Mononuclear cell (primary cell): ENCODE results near the gene LTB. TPM values are rescaled to one million over a fixed set of nuclear protein-coding genes. Genes with fewer than 3 reads are reported as not detected.
A peak's percentile ranks its signal among the peaks of the same experiment; 100 is the strongest.
"Not testable (repeated sequence)": the region's sequence is repeated elsewhere in the genome, so short reads cannot be mapped to it uniquely, and the experiment has no call there.

Source experiments
- H3K27me3 ChIP-seq: 2 replicates; pipeline ENCODE4 v1.6.0; 2011; ENCODE audit warnings: low read length, control low read depth; ENCODE audit not compliant: insufficient read depth
- H3K4me1 ChIP-seq: 2 replicates; pipeline ENCODE4 v1.5.1; 2011; ENCODE audit warnings: mild to moderate bottlenecking, low read length, control low read depth; ENCODE audit not compliant: insufficient read depth
- H3K4me3 ChIP-seq: 2 replicates; pipeline ENCODE4 v1.5.1; 2011; ENCODE audit warnings: mild to moderate bottlenecking, low read length, moderate library complexity
- H3K9me3 ChIP-seq: 2 replicates; pipeline ENCODE4 v1.5.1; 2011; ENCODE audit warnings: low read depth, mild to moderate bottlenecking, control low read depth, low read length
- total RNA-seq: library from RNA; depleted of rRNA; stranded (reverse); fragments of >200 nt; gene quantifications from one replicate; pipeline ENCODE4 v1.2.3, GENCODE V29; 2012

The LTB gene
- total RNA-seq, 1 donor, result 191 TPM

DNA sequence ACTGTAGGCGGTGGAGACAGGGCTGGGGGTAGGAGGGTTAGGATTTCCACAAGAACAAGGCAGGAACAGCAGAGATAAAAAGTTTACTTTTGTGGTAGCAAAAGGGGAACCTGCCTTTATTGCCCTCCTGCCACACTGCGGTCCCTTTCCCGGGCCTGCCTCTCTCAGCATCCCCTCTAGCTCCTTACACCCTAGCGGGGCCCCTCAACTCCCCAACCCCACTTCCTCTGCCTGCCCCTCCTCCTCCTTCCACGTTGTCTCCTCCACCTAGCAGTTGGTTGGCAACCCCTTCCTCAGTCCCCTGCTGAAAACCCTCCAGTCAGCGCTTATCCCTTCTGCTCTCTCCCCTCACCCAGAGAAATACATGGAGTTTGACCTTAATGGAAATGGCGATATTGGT lies 33.5 kb upstream of the LTB start:
- H3K27me3 ChIP-seq, result no peaks in the 10 kb centered on the region
- peak overlapping the region; percentile 60 for H3K4me3 ChIP-seq
- peaks cover 60% of the 10 kb centered on the region for H3K4me1 ChIP-seq
- H3K9me3 ChIP-seq, result no peaks in the 10 kb centered on the region

DNA sequence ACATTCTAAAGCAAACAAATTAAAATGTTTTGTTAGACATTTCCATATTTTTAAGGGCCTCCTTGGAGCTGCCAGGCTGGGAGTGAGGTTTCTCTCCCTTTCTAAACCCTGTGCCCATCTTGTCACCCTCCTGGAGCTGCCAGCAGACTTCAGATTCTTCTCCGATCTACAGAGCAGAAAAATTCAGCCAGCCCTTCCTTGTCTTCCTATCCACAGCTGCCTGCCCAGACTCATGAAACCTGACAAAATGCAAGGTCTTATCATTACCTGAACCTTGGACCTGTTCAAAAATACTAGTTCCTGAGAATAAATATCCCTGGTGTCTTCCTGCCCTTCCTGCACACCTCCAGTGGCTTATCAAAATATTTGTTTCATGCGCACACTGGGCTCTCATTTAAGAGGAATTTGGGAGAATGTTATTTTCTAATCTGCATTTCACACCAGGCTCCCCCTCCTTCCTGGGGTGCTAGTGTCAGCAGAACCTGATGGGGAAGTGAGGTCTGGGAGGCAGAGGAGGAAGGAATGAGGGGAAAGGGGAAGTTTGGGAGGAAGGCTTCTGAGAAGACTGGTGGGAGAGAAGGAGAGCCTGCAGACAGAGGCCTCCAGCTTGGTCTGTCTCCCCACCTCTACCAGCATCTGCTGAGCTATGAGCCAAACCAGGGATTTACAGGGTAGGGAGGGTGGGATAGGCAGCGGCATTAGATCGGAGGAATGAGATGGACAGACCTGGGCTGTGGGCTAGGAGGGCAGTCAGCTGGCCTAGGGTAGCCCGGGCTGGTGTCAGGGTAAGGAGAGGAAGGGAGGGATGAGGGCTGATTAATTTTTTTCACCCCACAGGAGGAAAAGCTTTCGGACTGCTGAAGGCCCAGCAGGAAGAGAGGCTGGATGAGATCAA lies 32.7 kb upstream of the LTB start, which contains the start of gene AIF1:
Gene AIF1, plus strand, starts transcription at position 551 of the 895 bp plus-strand sequence. Its CDS starts 96 bp downstream, at position 647.
- Histone ChIP-seq H3K4me1 (peaks cover 61% of the 10 kb centered on the region), H3K27me3 (no peaks in the 10 kb centered on the region), H3K9me3 (no peaks in the 10 kb centered on the region), H3K4me3 (peak within 1 kb of the TSS; percentile 60)

DNA sequence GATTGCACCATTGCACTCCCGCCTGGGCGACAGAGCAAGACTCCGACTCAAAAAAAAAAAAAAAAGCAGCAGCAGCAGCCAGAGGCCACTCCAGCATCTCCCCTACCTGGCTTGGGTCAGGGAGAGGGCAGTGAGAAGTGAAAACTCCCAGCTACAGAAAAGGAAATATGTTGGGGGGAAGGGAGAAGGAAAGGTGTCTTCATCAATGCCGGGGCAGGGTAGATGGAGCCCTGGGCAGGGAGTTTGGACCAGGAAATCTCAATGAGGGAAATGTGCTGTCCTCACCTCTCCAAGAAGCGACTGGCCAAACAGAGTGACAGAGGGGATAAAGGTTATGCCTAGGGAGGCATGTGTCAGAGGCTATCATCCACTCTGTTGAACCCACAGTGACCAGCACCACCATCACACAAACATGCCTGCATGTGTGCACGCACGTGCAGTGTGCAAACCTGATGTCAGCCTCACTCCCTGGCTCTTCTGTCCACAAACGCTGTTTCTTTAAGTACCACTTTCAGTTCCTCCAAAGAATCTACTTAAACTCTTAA lies 31.9 kb upstream of the LTB start:
- H3K27me3 ChIP-seq, result no peaks in the 10 kb centered on the region
- H3K4me1 ChIP-seq, result peaks cover 55% of the 10 kb centered on the region
- no peak overlapping the region for H3K4me3 ChIP-seq

DNA sequence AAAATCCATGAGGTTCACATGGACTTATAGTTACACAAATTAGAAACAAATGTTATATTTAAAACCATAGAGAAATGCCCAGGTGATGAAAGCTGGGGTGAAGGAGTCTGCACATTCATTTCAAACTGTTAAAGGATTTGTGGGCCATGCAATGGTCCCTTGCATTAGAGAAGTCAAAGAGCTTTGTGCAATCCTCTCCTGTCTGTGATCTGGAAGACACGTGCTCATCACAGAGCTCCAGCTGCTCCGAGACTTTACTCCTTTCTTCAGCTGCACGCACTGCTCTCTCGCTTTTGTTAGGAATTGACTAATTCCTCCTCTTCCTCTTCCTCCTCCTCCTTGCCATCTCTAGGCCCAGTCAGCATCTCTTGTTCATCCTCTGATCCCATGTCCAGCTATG lies 28.7 kb upstream of the LTB start:
- no peak overlapping the region for H3K4me3 ChIP-seq
- no peaks in the 10 kb centered on the region for H3K27me3 ChIP-seq
- no peaks in the 10 kb centered on the region for H3K9me3 ChIP-seq
- peaks cover 33% of the 10 kb centered on the region for H3K4me1 ChIP-seq

More for the DNA sequence above, 31.9 kb upstream of the LTB start:
- no peaks in the 10 kb centered on the region for H3K9me3 ChIP-seq

DNA sequence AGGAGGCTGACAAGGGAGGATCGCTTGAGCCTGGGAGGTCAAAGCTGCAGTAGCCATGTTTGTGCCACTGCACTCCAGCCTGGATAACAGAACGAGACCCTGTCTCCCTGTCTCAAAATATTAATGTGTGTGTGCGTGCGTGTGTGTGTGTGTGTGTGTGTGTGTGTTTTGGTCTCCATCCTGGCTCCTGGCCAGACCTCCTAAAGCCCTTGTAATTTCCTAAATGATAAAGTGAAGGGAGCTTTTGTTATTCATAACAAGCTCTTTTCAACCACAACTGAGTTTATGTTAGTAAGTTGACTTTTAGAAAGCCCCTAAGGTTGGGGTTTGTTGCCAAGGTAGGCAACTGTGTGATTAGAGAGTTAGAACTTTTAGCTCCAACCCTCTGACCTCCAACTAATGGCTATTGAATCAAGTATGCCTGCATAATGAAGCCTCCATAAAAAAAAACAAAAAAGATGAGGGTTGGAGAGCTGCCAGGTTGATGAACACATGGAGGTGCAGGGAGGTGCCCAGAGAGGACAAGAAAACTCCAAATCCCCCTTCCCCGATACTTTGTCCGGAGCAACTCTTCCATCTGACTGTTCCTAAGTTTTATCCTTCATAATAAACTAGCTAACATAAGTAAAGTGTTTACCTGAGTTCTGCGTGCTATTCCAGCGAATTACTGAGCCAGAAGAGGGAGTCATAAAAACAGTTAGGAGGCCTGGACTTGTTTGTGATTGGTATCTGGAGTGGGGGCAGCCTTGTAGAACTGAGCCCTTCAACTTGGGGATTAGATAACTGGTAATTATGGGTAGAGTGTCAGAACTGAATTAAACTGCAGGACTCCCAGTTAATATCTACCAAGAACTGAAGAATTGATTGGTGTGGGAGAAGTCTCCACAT lies 27.5 kb upstream of the LTB start:
- Histone ChIP-seq H3K4me1 (peaks cover 21% of the 10 kb centered on the region), H3K27me3 (no peaks in the 10 kb centered on the region), H3K4me3 (no peak overlapping the region), H3K9me3 (no peaks in the 10 kb centered on the region)

DNA sequence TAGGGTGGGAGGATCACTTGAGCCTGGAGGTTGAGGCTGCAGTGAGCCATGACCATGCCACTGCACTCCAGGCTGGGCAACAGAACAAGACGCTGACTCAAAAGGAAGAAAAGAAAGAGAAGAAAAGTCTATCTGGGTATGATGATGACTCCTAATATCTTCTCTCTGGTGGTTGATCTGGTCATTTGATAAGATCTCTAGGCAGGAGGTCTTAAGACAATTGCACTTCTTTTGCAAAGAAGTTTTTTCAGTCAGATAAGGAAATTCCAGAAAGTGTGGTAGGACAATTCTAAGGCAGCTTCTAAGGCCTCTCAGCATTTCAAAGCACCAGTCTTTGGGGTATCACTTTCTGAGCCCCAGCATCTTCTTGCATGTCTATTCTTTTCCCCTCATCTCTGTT lies 25.1 kb upstream of the LTB start:
- Histone ChIP-seq H3K27me3 (no peaks in the 10 kb centered on the region), H3K4me3 (no peak overlapping the region), H3K9me3 (no peaks in the 10 kb centered on the region), H3K4me1 (peaks cover 5% of the 10 kb centered on the region)

DNA sequence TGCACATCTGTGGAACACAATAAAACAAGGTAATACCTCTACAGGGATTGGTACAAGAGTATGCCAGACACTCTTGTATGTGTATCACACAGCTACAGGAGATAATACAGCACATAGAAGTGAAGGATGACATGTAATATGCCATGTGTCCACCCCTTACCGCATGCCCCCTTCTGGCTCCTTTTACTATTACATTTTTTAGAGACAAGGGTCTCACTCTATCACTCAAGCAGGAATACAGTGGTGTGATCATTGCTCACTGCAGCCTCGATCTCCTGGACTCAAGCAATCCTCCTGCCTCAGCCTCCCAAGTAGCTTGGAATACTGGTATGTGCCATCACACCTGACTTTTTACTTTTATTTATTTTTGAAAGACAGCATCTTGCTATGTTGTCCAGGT lies 14.8 kb upstream of the LTB start:
- no peak overlapping the region for H3K4me3 ChIP-seq
- peaks cover 60% of the 10 kb centered on the region for H3K4me1 ChIP-seq

DNA sequence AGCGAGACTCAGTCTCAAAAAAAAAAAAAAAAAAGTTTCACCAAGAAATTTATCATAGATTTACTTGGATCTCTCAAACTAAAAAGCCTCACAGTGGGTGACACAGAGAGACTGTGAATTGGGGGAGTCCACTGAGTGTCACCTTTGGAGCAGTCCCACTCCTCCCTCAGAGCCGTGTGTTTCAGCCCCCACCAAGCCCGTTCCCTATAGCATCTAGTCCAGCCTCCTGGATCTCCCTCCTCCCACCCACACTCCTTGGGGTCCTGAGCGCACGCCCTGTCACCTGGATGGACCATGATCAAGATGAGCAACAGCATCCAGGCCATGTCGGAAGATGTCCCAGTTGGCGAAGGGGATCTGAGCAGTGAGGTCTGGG lies 10.2 kb upstream of the LTB start:
- Histone ChIP-seq H3K9me3 (no peaks in the 10 kb centered on the region), H3K4me1 (peaks cover 83% of the 10 kb centered on the region), H3K27me3 (no peaks in the 10 kb centered on the region), H3K4me3 (peak overlapping the region; percentile 1)

More for the DNA sequence above, 14.8 kb upstream of the LTB start:
- Histone ChIP-seq H3K27me3 (no peaks in the 10 kb centered on the region), H3K9me3 (no peaks in the 10 kb centered on the region)

DNA sequence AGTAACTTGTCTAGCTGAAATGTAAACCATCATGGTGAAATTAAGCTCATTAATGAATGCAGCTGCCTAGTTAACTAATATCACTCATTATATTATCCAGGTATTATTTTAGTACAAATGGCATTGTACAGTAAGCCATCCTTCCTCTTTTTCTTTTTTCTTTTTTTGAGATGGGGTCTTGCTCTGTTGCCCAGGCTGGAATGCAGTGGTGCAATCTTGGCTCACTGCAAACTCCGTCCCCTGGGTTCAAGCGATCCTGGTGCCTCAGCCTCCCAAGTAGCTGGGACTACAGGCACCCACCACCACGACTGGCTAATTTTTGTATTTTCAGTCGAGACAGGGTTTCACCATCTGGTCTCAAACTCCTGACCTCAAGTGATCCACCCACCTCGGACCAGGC lies 8.5 kb upstream of the LTB start:
- H3K4me1 ChIP-seq, result peaks cover 83% of the 10 kb centered on the region
- not testable (repeated sequence) for H3K27me3 ChIP-seq, H3K9me3 ChIP-seq, H3K4me3 ChIP-seq

DNA sequence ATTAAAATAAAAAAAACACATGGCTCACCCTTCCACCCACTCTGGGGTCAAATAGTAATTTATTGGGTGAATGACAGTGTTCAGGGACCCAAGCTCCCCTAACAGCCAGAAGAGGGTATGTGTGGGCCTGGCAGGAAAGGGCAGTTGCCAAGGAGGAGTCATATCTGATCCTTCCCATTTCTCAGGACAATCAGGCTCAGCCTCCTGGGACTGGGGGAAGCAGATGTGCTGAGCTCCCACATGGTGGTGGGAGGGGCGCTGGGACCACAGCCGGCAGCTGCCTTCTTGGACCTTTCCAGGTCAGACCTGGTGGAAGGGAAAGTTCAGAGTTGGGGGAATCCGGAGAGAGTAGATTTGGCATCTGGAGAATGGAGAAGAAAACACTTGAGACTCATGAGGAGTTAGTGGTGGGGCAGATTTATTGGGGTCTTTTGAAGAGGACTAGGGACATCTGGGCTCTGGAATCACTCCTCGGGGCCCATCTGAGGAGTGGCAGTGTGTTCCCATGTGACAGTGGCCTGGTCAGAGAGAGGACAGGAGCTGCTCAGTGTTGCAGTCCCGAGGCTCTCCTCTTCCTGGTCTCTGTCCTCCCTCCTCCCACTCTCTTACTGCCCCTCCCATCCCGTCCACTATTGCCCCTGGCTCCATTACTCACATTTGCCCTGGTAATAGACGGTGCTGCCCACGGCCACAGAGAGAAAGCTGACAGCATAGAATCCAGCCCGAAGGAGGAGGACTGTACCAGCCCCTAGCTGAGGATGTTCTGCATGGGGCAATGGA lies 6.8 kb upstream of the LTB start:
- Histone ChIP-seq H3K4me1 (peaks cover 86% of the 10 kb centered on the region), H3K4me3 (peak overlapping the region; percentile 64), H3K27me3 (no peaks in the 10 kb centered on the region), H3K9me3 (no peaks in the 10 kb centered on the region)

DNA sequence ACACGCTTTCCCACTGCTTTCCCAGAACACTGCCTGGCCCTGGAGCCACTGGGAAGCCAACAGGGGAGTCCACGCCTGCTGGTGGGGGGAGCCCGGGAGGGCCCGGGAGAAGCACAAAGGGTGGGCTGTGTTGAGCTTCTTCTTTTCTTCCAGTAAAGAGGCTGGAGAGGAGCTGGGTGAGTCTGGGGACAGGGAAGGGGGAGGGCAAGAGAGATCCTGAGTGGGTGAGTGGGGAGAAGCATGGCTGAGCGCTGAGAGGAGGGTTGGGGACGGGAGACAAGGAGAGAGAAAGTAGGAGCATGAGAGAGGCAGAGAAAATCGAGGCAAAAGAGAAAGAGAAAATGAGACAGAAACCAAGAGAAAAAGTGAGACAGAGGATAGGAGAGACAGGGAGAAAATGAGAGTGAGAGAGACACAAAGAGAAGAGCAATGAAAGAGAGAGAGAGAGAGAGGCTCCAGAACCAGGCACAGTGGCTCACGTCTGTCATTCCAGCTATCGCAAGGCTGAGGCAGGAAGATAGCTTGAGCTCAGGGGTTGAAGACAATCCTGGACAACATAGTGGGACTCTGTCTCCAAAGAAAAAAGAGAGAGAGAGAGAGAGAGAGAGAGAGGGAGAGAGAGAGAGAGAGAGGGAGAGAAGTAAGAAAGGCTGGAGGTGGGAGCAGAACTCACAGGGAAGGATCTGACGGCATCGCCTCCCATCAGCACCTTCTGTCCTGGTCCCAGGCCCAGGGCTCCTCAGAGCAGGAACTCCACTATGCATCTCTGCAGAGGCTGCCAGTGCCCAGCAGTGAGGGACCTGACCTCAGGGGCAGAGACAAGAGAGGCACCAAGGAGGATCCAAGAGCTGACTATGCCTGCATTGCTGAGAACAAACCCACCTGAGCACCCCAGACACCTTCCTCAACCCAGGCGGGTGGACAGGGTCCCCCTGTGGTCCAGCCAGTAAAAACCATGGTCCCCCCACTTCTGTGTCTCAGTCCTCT lies 5.9 kb upstream of the LTB start:
- no peaks in the 10 kb centered on the region for H3K27me3 ChIP-seq
- H3K4me1 ChIP-seq, result peaks cover 86% of the 10 kb centered on the region
- H3K9me3 ChIP-seq, result no peaks in the 10 kb centered on the region
- peak overlapping the region; percentile 64 for H3K4me3 ChIP-seq

DNA sequence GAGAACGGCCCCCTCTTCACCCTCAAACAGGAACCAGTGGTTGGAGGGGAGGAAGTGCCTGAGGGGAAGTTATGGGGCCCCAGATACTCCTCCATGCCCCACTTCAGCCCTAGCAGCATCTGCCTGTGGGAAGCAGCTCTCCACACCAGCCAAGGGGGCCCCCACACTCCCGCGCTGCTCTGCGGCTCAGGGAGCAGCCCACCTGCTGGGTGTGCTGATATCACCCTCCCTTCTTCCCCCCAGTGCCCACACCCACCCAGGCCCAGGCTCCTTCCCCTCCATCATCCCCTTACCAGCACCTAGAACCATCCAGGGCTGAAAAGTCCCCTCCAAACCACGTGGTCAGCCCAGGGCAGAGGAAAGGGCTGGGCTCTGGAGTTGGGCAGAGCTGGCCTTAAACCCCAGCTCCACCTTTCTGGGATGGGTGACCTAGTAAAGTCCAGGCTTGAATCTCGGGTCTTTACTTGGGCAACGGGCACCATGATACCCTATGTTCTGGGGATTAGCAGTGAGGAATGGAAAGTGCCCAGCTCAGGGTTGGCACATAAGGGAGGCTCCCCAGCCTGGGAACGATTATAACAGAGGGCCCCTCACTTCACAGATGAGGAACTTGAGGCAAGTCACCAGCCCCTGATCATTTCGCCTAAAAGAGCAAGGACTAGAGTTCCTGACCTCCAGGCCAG lies 4.5 kb upstream of the LTB start:
- Histone ChIP-seq H3K9me3 (no peaks in the 10 kb centered on the region), H3K4me3 (peak overlapping the region; percentile 64), H3K27me3 (no peaks in the 10 kb centered on the region), H3K4me1 (peaks cover 86% of the 10 kb centered on the region)

DNA sequence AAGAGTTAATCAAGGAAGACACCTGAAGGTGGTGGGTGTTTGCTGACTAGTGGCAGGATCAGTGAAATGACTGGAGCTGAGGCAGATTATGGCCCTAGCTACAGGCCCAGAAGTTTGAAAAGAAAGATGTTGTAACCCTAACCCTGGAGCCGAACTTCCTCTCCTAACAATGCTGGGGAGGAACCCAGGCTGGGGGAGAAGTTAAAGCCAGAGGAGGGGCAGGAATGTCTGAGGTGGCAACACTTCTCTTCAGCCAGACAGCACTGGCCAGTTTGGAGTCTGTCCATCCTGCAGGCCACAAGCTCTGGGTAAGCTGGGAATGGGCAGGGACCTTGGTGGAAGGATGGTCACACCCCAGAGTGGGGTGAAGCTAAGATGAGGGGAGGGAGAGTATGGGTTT lies 3.8 kb upstream of the LTB start, which contains the start of gene LST1:
Gene LST1, plus strand, starts transcription at position 270 of the 400 bp plus-strand sequence. CDS start 1,023 bp downstream, outside the sequence.
- Histone ChIP-seq H3K27me3 (no peaks in the 10 kb centered on the region), H3K4me1 (peaks cover 83% of the 10 kb centered on the region), H3K4me3 (peak within 1 kb of the TSS; percentile 64), H3K9me3 (no peaks in the 10 kb centered on the region)
